Lower lobe of right lung (tissue), 2 donors: ENCODE results near the gene TRIM24. TPM values are rescaled to one million over a fixed set of nuclear protein-coding genes. Genes with fewer than 3 reads are reported as not detected.
"Not testable (repeated sequence)": the region's sequence is repeated elsewhere in the genome, so short reads cannot be mapped to it uniquely, and the experiment has no call there.

ENCODE experiments used
- ATAC-seq, 2 donors: fragments of 200-7000 bp; cut with Tn5 transposase; one replicate each; pipeline ENCODE4 v1.9.1; 2020 to 2022; ENCODE audit warnings: mild to moderate bottlenecking in 2 of 2, moderate library complexity in 2 of 2
- DNase-seq: peaks from one replicate; pipeline ENCODE4 v3.0.0-alpha.2; 2020
- H3K27ac ChIP-seq: fragments of 200-600 bp; one replicate; pipeline ENCODE4 v1.8.0; 2022
- H3K27me3 ChIP-seq: fragments of 200-600 bp; one replicate; pipeline ENCODE4 v1.8.0; 2022; ENCODE audit warnings: low read depth
- H3K36me3 ChIP-seq: fragments of 200-600 bp; one replicate; pipeline ENCODE4 v1.8.0; 2022; ENCODE audit warnings: mild to moderate bottlenecking
- H3K4me1 ChIP-seq: fragments of 200-600 bp; one replicate; pipeline ENCODE4 v1.8.0; 2022
- H3K4me3 ChIP-seq: fragments of 200-600 bp; one replicate; pipeline ENCODE4 v1.8.0; 2022; ENCODE audit warnings: mild to moderate bottlenecking
- H3K9me3 ChIP-seq: fragments of 200-600 bp; one replicate; pipeline ENCODE4 v1.8.0; 2022
- CTCF ChIP-seq: fragments of 200-600 bp; IDR thresholded peaks from one replicate; pipeline ENCODE4 v1.8.0; 2022; ENCODE audit warnings: antibody characterized with exemption, mild to moderate bottlenecking
- intact Hi-C: fragments of 100-400 bp; cut with DNase I; formaldehyde crosslinking; loops from one replicate; pipeline ENCODE4 v1.11.0; 2022
- total RNA-seq: library from RNA; stranded (reverse); fragmentation: NEBNext Ultra II Directional; extraction: Animal tissue kit (Norgen Biotek cat#: 25700); gene quantifications from one replicate; pipeline ENCODE4 v1.2.1, GENCODE V29; 2021
- donor health status: DM: no; HTN: yes; CAD: no; lungs with severe emphysema.

TRIM24 gene
- total RNA-seq, 1 donor from 2014 or later, result 25.8 TPM

GRCh38 chr7:138524259-138524658, 64.2 kb downstream of the TRIM24 start:
- no peak overlapping the region for H3K27ac ChIP-seq
- H3K4me3 ChIP-seq, result no peak overlapping the region
- no peak for ATAC-seq
- TF ChIP-seq CTCF, result no peak
- H3K27me3 ChIP-seq, result no peaks in the 10 kb centered on the region
- peaks cover 39% of the 10 kb centered on the region for H3K36me3 ChIP-seq
- intact Hi-C loops, result no loop called here
- no peaks in the 10 kb centered on the region for H3K4me1 ChIP-seq
- DNase-seq, result no peak
- peaks cover 35% of the 10 kb centered on the region for H3K9me3 ChIP-seq

GRCh38 chr7:138525757-138526156, 65.7 kb downstream of the TRIM24 start:
- intact Hi-C loops, result no loop called here
- peaks cover 36% of the 10 kb centered on the region for H3K36me3 ChIP-seq

GRCh38 chr7:138527746-138528223, 67.7 kb downstream of the TRIM24 start:
- Histone ChIP-seq H3K27ac (no peak overlapping the region), H3K9me3 (peaks cover 38% of the 10 kb centered on the region), H3K27me3 (no peaks in the 10 kb centered on the region), H3K4me1 (no peaks in the 10 kb centered on the region), H3K4me3 (no peak overlapping the region), H3K36me3 (peaks cover 28% of the 10 kb centered on the region)
- no peak for ATAC-seq
- intact Hi-C loops, result no loop called here
- DNase-seq, result no peak
- TF ChIP-seq CTCF, result no peak

More at GRCh38 chr7:138525757-138526156, 65.7 kb downstream of the TRIM24 start:
- H3K27me3 ChIP-seq, result no peaks in the 10 kb centered on the region
- peaks cover 38% of the 10 kb centered on the region for H3K9me3 ChIP-seq
- H3K4me3 ChIP-seq, result no peak overlapping the region
- ATAC-seq, result no peak
- H3K4me1 ChIP-seq, result no peaks in the 10 kb centered on the region
- TF ChIP-seq CTCF, result no peak
- DNase-seq, result no peak
- no peak overlapping the region for H3K27ac ChIP-seq

- H3K4me3 ChIP-seq, H3K27me3 ChIP-seq, H3K27ac ChIP-seq, H3K9me3 ChIP-seq, ATAC-seq, DNase-seq, H3K4me1 ChIP-seq, intact Hi-C loops: not testable (repeated sequence)
- H3K36me3 ChIP-seq, result peaks cover 34% of the 10 kb centered on the region
Observed at GRCh38 chr7:138536833-138537232, 76.8 kb downstream of the TRIM24 start.

- ATAC-seq (no peak), DNase-seq (no peak)
- Histone ChIP-seq H3K4me3 (no peak overlapping the region), H3K9me3 (no peaks in the 10 kb centered on the region), H3K27ac (no peak overlapping the region), H3K4me1 (no peaks in the 10 kb centered on the region), H3K36me3 (peaks cover 42% of the 10 kb centered on the region), H3K27me3 (no peaks in the 10 kb centered on the region)
- TF ChIP-seq CTCF, result no peak
- intact Hi-C loops, result no loop called here
Observed at GRCh38 chr7:138538518-138538917, 78.5 kb downstream of the TRIM24 start.

GRCh38 chr7:138538997-138539644, 79.1 kb downstream of the TRIM24 start:
- no peaks in the 10 kb centered on the region for H3K27me3 ChIP-seq
- no peak for DNase-seq
- no peak for ATAC-seq
- TF ChIP-seq CTCF, result no peak
- no peak overlapping the region for H3K4me3 ChIP-seq
- H3K27ac ChIP-seq, result no peak overlapping the region
- H3K4me1 ChIP-seq, result no peaks in the 10 kb centered on the region
- peaks cover 42% of the 10 kb centered on the region for H3K36me3 ChIP-seq
- no peaks in the 10 kb centered on the region for H3K9me3 ChIP-seq
- intact Hi-C loops, result no loop called here
